Sigmoid colon (tissue), 7 donors: ENCODE data around the gene CD3G. TPM values are rescaled to one million over a fixed set of nuclear protein-coding genes. Genes with fewer than 3 reads are reported as not detected.
"Not testable (repeated sequence)": the region's sequence is repeated elsewhere in the genome, so short reads cannot be mapped to it uniquely, and the experiment has no call there.

Experiments used
- DNase-seq: peaks from one replicate; pipeline ENCODE4 v3.0.0-alpha.2; 2019
- H3K27ac ChIP-seq, 4 donors: fragments of 200-600 bp; sonication (generic); one replicate each; pipeline ENCODE4 v1.5.1; 2016 to 2019; ENCODE audit warnings: mild to moderate bottlenecking in 1 of 4
- H3K27me3 ChIP-seq, 3 donors: fragments of 200-600 bp; sonication (generic); one replicate each; pipeline ENCODE4 v1.5.1; 2019; ENCODE audit warnings: mild to moderate bottlenecking in 1 of 3
- H3K36me3 ChIP-seq, 4 donors: fragments of 200-600 bp; sonication (generic); one replicate each; pipeline ENCODE4 v1.5.1; 2016 to 2019
- H3K4me1 ChIP-seq, 4 donors: fragments of 200-600 bp; sonication (generic); one replicate each; pipeline ENCODE4 v1.5.1; 2017 to 2019
- H3K4me3 ChIP-seq, 4 donors: fragments of 200-600 bp; sonication (generic); one replicate each; pipeline ENCODE4 v1.5.1; 2017 to 2019; ENCODE audit warnings: mild to moderate bottlenecking in 2 of 4, moderate library complexity in 1 of 4
- H3K9me3 ChIP-seq, 4 donors: fragments of 200-600 bp in 3 of 4; sonication (generic) in 3 of 4; one replicate each; pipeline versions ENCODE4 v1.5.1 to v1.6.1; 2013 to 2019
- EP300 ChIP-seq, 4 donors: sonication (generic); formaldehyde crosslinking; IDR thresholded peaks; one replicate each; pipeline ENCODE4 v1.6.1; 2017; ENCODE audit warnings: antibody characterized with exemption in 4 of 4
- POLR2A ChIP-seq, 2 donors: fragments of 450-650 bp; IDR thresholded peaks; one replicate each; pipeline ENCODE4 v1.6.1; 2016; ENCODE audit warnings: antibody characterized with exemption in 2 of 2, mild to moderate bottlenecking in 2 of 2, moderate library complexity in 2 of 2
- POLR2AphosphoS5 ChIP-seq, 4 donors: sonication (generic); formaldehyde crosslinking; IDR thresholded peaks; one replicate each; pipeline ENCODE4 v1.6.1; 2017; ENCODE audit warnings: antibody characterized with exemption in 4 of 4
- WGBS, 2 donors: extraction: QIAGEN DNeasy Blood & Tissue Kit; methylation state at CpG; one replicate each; pipeline ENCODE4 v1.1.7; 2013; 5-methylcytosine and 5-hydroxymethylcytosine counted together
- intact Hi-C: fragments of 100-400 bp; cut with DNase I; formaldehyde crosslinking; loops from one replicate; pipeline ENCODE4 v1.15.1; 2023
- polyA plus RNA-seq, 3 donors: library from polyadenylated mRNA; stranded (reverse); fragments of 200-250 nt; gene quantifications; one replicate each; pipeline ENCODE4 v1.2.3, GENCODE V29; 2013
- total RNA-seq, 4 donors: library from RNA; depleted of rRNA; stranded (reverse); fragments of >200 nt; gene quantifications; one replicate each; pipeline ENCODE4 v1.1.0, GENCODE V29; 2016
- TF ChIP-seq, protein P1 (sequence below), 4 experiments: fragments of 450-650 bp in 3 of 4; fragments of 200-600 bp in 1 of 4; IDR thresholded peaks; one replicate each; pipeline ENCODE4 v1.5.1; 2016 to 2019; ENCODE audit warnings: antibody characterized with exemption in 4 of 4, mild to moderate bottlenecking in 3 of 4, moderate library complexity in 2 of 4
- donor health status: healthy with polysubstance abuse.
- donor health status: Bipolar disorder and iron deficiency.
- donor health status: healthy.

Gene CD3G
- total and polyA plus RNA-seq, 7 donors: 0.66 to 7.8 (median 2.1) TPM; not detected in 3

DNA sequence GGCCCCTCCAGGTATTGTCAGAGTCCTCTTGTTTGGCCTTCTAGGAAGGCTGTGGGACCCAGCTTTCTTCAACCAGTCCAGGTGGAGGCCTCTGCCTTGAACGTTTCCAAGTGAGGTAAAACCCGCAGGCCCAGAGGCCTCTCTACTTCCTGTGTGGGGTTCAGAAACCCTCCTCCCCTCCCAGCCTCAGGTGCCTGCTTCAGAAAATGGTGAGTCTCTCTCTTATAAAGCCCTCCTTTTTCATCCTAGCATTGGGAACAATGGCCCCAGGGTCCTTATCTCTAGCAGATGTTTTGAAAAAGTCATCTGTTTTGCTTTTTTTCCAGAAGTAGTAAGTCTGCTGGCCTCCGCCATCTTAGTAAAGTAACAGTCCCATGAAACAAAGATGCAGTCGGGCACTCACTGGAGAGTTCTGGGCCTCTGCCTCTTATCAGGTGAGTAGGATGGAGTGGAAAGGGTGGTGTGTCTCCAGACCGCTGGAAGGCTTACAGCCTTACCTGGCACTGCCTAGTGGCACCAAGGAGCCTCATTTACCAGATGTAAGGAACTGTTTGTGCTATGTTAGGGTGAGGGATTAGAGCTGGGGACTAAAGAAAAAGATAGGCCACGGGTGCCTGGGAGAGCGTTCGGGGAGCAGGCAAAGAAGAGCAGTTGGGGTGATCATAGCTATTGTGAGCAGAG, 39.4 kb upstream of the CD3G start, which contains the start of gene CD3E:
Gene CD3E (plus strand): TSS at position 163 of the 681 bp plus-strand sequence. CDS start 223 bp downstream, at position 386.
- no peak within 1 kb of the TSS for H3K27ac ChIP-seq
- H3K9me3 ChIP-seq: no peaks in the 10 kb centered on the region
- 68 to 82% methylated on average over 8 of the region's 8 CpGs for WGBS, 2 donors
- peaks cover 0 to 14% (median 0%) of the 10 kb centered on the region in 3 donors for H3K27me3 ChIP-seq
- H3K36me3 ChIP-seq: no peaks in the 10 kb centered on the region
- no peak for TF ChIP-seq POLR2A (IDR thresholded peaks at IDR 0.05)
- TF ChIP-seq EP300 (IDR thresholded peaks at IDR 0.05): no peak
- TF ChIP-seq, protein P1, sequence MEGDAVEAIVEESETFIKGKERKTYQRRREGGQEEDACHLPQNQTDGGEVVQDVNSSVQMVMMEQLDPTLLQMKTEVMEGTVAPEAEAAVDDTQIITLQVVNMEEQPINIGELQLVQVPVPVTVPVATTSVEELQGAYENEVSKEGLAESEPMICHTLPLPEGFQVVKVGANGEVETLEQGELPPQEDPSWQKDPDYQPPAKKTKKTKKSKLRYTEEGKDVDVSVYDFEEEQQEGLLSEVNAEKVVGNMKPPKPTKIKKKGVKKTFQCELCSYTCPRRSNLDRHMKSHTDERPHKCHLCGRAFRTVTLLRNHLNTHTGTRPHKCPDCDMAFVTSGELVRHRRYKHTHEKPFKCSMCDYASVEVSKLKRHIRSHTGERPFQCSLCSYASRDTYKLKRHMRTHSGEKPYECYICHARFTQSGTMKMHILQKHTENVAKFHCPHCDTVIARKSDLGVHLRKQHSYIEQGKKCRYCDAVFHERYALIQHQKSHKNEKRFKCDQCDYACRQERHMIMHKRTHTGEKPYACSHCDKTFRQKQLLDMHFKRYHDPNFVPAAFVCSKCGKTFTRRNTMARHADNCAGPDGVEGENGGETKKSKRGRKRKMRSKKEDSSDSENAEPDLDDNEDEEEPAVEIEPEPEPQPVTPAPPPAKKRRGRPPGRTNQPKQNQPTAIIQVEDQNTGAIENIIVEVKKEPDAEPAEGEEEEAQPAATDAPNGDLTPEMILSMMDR (IDR thresholded peaks at IDR 0.05): no peak
- TF ChIP-seq POLR2AphosphoS5 (IDR thresholded peaks at IDR 0.05): no peak
- H3K4me1 ChIP-seq: no peaks in the 10 kb centered on the region
- intact Hi-C loops: no loop called here
- no peak for DNase-seq
- H3K4me3 ChIP-seq: no peak within 1 kb of the TSS

DNA sequence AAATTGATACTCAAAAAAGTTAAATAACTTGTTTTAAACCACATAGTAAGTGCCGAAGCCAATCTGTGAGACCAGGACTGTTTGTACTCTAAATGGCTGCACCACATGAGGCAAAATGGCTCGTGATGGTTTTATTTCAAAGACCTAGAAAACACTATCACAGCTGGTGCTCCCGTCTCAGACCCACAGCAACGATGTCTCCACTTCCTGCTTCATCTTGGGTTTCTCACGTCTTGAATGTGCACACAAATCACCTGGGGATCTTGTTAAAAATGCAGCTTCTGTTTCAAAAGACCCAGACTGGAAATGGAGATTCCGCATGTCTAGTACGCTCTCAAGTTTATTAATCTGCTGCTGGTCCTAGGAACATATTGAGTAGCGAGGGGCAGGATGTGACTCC, 38.4 kb upstream of the CD3G start:
- TF ChIP-seq, protein P1 (IDR thresholded peaks at IDR 0.05): no peak
- TF ChIP-seq POLR2AphosphoS5 (IDR thresholded peaks at IDR 0.05): no peak
- no peak for TF ChIP-seq POLR2A (IDR thresholded peaks at IDR 0.05)
- TF ChIP-seq EP300 (IDR thresholded peaks at IDR 0.05): no peak
- intact Hi-C loops: no loop called here
- H3K4me1 ChIP-seq: no peaks in the 10 kb centered on the region
- DNase-seq: no peak
- peaks cover 0 to 14% (median 0%) of the 10 kb centered on the region in 3 donors for H3K27me3 ChIP-seq
- H3K27ac ChIP-seq: no peak overlapping the region
- WGBS, 2 donors: 55 to 70% methylated on average over 8 of the region's 8 CpGs
- H3K4me3 ChIP-seq: no peak overlapping the region
- no peaks in the 10 kb centered on the region for H3K9me3 ChIP-seq
- H3K36me3 ChIP-seq: no peaks in the 10 kb centered on the region

DNA sequence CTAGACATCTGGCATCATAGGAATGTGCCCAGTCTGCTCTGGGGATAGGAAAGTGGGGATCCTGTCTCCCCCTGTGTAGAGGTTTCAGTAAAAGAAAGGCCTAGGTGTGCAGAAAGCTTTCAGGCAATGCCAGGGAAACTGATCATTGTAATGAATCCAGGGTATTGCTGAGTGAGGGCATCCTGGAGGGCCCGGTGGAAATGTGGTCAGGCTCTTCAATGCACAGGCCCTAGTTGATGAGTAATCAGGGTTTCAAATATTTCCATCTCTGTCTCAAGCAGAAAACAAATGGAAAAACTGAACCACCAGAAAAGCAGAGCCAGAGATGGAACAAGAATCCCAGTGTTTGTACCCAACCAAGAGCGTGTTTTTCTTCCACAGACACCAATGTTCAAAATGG, 37.6 kb upstream of the CD3G start:
- Histone ChIP-seq H3K9me3 (no peaks in the 10 kb centered on the region), H3K4me3 (no peak overlapping the region), H3K4me1 (no peaks in the 10 kb centered on the region), H3K27ac (no peak overlapping the region), H3K27me3 (peaks cover 0 to 14% (median 0%) of the 10 kb centered on the region in 3 donors), H3K36me3 (no peaks in the 10 kb centered on the region)
- no peak for DNase-seq
- 67 to 86% methylated on average over 2 of the region's 2 CpGs for WGBS, 2 donors
- TF ChIP-seq EP300 (IDR thresholded peaks at IDR 0.05): no peak
- TF ChIP-seq POLR2AphosphoS5 (IDR thresholded peaks at IDR 0.05): no peak
- TF ChIP-seq, protein P1 (IDR thresholded peaks at IDR 0.05): no peak
- no peak for TF ChIP-seq POLR2A (IDR thresholded peaks at IDR 0.05)
- intact Hi-C loops: no loop called here

DNA sequence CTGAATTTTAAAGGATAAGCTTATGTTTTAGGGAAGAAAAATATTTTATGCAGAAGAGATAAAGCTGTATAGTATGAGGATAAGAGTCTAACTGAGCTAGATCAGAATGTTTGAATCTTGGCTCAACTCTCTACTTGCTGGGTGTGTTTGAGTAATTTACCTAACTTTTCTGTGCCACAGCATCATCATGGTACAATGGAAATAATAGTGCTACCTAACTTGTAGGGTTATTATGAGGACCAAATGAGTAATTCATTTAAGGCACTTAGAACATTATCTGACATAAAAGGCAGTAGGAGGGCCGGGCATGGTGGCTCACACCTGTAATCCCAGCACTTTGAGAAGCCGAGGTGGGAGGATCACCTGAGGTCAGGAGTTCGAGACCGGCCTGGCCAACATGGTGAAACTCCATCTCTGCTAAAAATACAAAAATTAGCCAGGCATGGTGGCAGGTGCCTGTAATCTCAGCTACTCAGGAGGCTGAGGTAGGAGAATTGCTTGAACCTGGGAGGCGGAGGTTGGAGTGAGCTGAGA, 35.1 kb upstream of the CD3G start:
- H3K4me1 ChIP-seq, H3K27ac ChIP-seq, H3K4me3 ChIP-seq, H3K9me3 ChIP-seq, intact Hi-C loops, DNase-seq, H3K36me3 ChIP-seq: not testable (repeated sequence)
- H3K27me3 ChIP-seq: peaks cover 0 to 27% (median 15%) of the 10 kb centered on the region in 3 donors
- WGBS, 2 donors: 88 to 95% methylated on average over 5 of the region's 5 CpGs

DNA sequence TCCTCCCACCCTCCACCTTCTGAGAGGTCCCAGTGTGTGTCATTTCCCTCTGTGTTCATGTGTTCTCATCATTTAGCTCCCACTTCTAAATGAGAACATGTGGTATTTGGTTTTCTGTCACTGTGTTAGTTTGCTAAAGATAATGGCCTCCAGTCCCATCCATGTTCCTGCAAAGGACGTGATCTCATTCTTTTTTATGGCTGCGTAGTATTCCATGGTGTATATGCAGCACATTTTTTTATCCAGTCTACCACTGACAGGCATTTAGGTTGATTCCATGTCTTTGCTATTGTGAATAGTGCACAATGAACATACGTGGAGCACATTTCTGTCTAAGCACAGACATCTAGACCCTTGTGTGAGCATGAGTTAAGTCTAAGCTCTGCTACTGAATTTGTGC, 33.9 kb upstream of the CD3G start:
- no peaks in the 10 kb centered on the region for H3K9me3 ChIP-seq
- H3K36me3 ChIP-seq: no peaks in the 10 kb centered on the region
- H3K4me1 ChIP-seq: peaks cover 0 to 2% (median 0%) of the 10 kb centered on the region in 4 donors
- H3K27me3 ChIP-seq: peaks cover 0 to 29% (median 20%) of the 10 kb centered on the region in 3 donors
- 72 to 85% methylated on average over 3 of the region's 3 CpGs for WGBS, 2 donors
- no peak overlapping the region for H3K4me3 ChIP-seq
- intact Hi-C loops: no loop called here
- TF ChIP-seq EP300 (IDR thresholded peaks at IDR 0.05) (no peak), POLR2A (IDR thresholded peaks at IDR 0.05) (no peak), POLR2AphosphoS5 (IDR thresholded peaks at IDR 0.05) (no peak)
- TF ChIP-seq, protein P1 (IDR thresholded peaks at IDR 0.05): no peak
- H3K27ac ChIP-seq: no peak overlapping the region
- DNase-seq: no peak
